ENCODE data around the gene PPP1R11. TPM values are rescaled to one million over a fixed set of nuclear protein-coding genes. Genes with fewer than 3 reads are reported as not detected.

Gene PPP1R11
- total and polyA plus RNA-seq, 2 of the 4 experiments (the other 2 are of a cell fraction), result 15.6 to 46.0 TPM

DNA sequence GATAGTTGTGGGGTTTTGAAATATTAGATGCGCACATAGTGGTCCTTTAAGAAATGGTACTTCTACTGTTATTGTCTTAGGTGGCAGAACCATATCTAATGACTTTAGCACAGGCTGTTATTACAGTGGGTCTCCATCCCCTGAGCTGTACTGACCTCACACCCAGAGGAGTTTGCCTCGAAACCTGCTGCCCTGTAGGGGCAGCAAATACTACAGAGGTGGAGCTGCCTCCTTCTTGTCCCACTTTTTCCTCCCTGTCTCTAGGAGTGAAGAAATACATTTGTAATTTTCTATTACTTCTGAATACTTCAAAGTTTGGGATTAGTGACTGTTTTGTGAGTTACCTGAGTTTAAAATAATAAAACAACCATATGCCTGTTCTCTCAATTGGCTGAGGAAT, 37.7 kb downstream of the PPP1R11 start:
- TF ChIP-seq SMC3 (IDR thresholded peaks at IDR 0.05; ENCODE audit: low read depth, low read length), result no peak
- no peak for TF ChIP-seq RAD21 (IDR thresholded peaks at IDR 0.05; ENCODE audit: low read length)
- TF ChIP-seq BHLHE40 (IDR thresholded peaks at IDR 0.05; ENCODE audit: low read depth, low read length), result no peak
- TF ChIP-seq, protein P1, sequence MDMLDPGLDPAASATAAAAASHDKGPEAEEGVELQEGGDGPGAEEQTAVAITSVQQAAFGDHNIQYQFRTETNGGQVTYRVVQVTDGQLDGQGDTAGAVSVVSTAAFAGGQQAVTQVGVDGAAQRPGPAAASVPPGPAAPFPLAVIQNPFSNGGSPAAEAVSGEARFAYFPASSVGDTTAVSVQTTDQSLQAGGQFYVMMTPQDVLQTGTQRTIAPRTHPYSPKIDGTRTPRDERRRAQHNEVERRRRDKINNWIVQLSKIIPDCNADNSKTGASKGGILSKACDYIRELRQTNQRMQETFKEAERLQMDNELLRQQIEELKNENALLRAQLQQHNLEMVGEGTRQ (IDR thresholded peaks at IDR 0.05; ENCODE audit: low read depth, low read length), result no peak
- TF ChIP-seq, protein P2, sequence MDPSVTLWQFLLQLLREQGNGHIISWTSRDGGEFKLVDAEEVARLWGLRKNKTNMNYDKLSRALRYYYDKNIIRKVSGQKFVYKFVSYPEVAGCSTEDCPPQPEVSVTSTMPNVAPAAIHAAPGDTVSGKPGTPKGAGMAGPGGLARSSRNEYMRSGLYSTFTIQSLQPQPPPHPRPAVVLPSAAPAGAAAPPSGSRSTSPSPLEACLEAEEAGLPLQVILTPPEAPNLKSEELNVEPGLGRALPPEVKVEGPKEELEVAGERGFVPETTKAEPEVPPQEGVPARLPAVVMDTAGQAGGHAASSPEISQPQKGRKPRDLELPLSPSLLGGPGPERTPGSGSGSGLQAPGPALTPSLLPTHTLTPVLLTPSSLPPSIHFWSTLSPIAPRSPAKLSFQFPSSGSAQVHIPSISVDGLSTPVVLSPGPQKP (IDR thresholded peaks at IDR 0.05; ENCODE audit: borderline replicate concordance, low read depth, low read length), result no peak
- TF ChIP-seq NFE2L2 (IDR thresholded peaks at IDR 0.05; ENCODE audit: low read depth, low read length), result no peak
- TF ChIP-seq MAZ (IDR thresholded peaks at IDR 0.05; ENCODE audit: borderline replicate concordance, low read depth, low read length), result no peak
- no peak for TF ChIP-seq CEBPB (IDR thresholded peaks at IDR 0.05; ENCODE audit: low read depth, low read length)
- TF ChIP-seq POLR2A (IDR thresholded peaks at IDR 0.05; ENCODE audit: low read depth, low read length), result no peak
- TF ChIP-seq CHD1 (IDR thresholded peaks at IDR 0.05; ENCODE audit: low read depth, low read length), result no peak
- no peak for TF ChIP-seq FOS (IDR thresholded peaks at IDR 0.05; ENCODE audit: low read depth, low read length)
- no peak for TF ChIP-seq RCOR1 (IDR thresholded peaks at IDR 0.05; ENCODE audit: insufficient replicate concordance, low read length)
- TF ChIP-seq MAFK (IDR thresholded peaks at IDR 0.05; ENCODE audit: low read depth, low read length), result no peak
- TF ChIP-seq MXI1 (IDR thresholded peaks at IDR 0.05; ENCODE audit: borderline replicate concordance, low read depth, low read length), result no peak
- Histone ChIP-seq H3K9me1 (ENCODE audit: insufficient read depth, low read length) (no peaks in the 10 kb centered on the region; the same call in 1 of the 2 replicates), H3K27me3 (ENCODE audit: control insufficient read depth, insufficient read depth, low read length) (peaks cover 48% of the 10 kb centered on the region), H2BK120ac (ENCODE audit: low read depth, low read length) (no peak overlapping the region), H2AK5ac (ENCODE audit: low read depth, low read length) (no peak overlapping the region), H3K23ac (ENCODE audit: low read depth, low read length) (no peak overlapping the region), H4K5ac (ENCODE audit: low read depth, low read length) (no peak overlapping the region), H3K14ac (replicated peaks; ENCODE audit: low read depth, low read length) (no peak overlapping the region), H3K27ac (ENCODE audit: insufficient read depth, low read length) (no peak overlapping the region), H3K4me2 (ENCODE audit: low read depth, low read length) (no peak overlapping the region), H4K91ac (ENCODE audit: insufficient read depth, low read depth, low read length) (no peak overlapping the region), H3K56ac (ENCODE audit: extremely low read depth, insufficient read depth, low read length) (no peak overlapping the region), H2AFZ (replicated peaks; ENCODE audit: low read length, poor library complexity) (no peak overlapping the region), H2BK5ac (ENCODE audit: low read depth, low read length, poor library complexity, severe bottlenecking) (no peak overlapping the region), H3K4ac (ENCODE audit: low read depth, low read length) (no peak overlapping the region), H3K4me3 (ENCODE audit: insufficient read depth, low read depth, low read length) (no peak overlapping the region), H2BK20ac (ENCODE audit: low read depth, low read length) (no peak overlapping the region), H3K9me3 (ENCODE audit: control insufficient read depth, insufficient read depth, low read length) (peaks cover 2% of the 10 kb centered on the region; the same call in 1 of the 2 replicates), H3K4me1 (ENCODE audit: control insufficient read depth, insufficient read depth, low read length) (peaks cover 6% of the 10 kb centered on the region), H2BK15ac (ENCODE audit: low read depth, low read length) (no peak overlapping the region), H3K18ac (ENCODE audit: low read depth, low read length) (no peak overlapping the region), H4K20me1 (ENCODE audit: insufficient read depth, low read length) (no peaks in the 10 kb centered on the region), H2AK9ac (replicated peaks; ENCODE audit: low read depth, low read length, poor library complexity) (no peak overlapping the region), H4K8ac (ENCODE audit: low read depth in 2 of 2, low read length in 2 of 2) (no peak overlapping the region), H3K79me1 (ENCODE audit: low read depth in 1 of 2, low read length in 2 of 2) (no peaks in the 10 kb centered on the region), H3K36me3 (ENCODE audit: control insufficient read depth, insufficient read depth, low read length) (no peaks in the 10 kb centered on the region), H3K9ac (ENCODE audit: low read depth, low read length) (no peak overlapping the region)
- CTCF ChIA-PET, result interaction anchor here (3.0 kb wide), 1 partner anchor 27 kb away, joined by 54 read pairs; no protein-coding TSS in a partner anchor
- in situ Hi-C loops (cut with MboI; ENCODE audit: low sequenced_read_pairs) (no loop called here), intact Hi-C loops (cut with micrococcal nuclease) (loop anchor here (5.0 kb wide), 1 partner anchor 113 kb away; no protein-coding TSS in a partner anchor), dilution Hi-C loops (cut with HindIII; ENCODE audit: low sequenced_read_pairs, unreplicated experiment) (no loop called here)
- POLR2A ChIA-PET (ENCODE audit: unreplicated experiment), result no interaction called here
- BruUV-seq (replicated peaks), result no TSS peak
- WGBS, 2 experiments (ENCODE audit: extremely low coverage in 2 of 2, insufficient read length in 1 of 2), result no CpG with 5 or more reads among the region's 2 CpGs
- no peak for ATAC-seq (ENCODE audit: low read depth)
- no peak for DNase-seq

Measured in IMR-90 (cell line).